Effector memory CD4-positive, alpha-beta T cell (primary cell): Measurements from ENCODE around the gene UNC93A.
"Not testable (repeated sequence)": the region's sequence is repeated elsewhere in the genome, so short reads cannot be mapped to it uniquely, and the experiment has no call there.

ENCODE experiments used
- DNase-seq, 3 donors: peaks; one replicate each; pipeline ENCODE4 v3.0.0-alpha.2; 2020
- H3K27ac ChIP-seq: 2 replicates; pipeline ENCODE4 v1.7.0; 2013; ENCODE audit warnings: mild to moderate bottlenecking, low read length, moderate library complexity; ENCODE audit not compliant: insufficient read depth, poor library complexity, severe bottlenecking
- H3K27me3 ChIP-seq: replicated peaks from 2 replicates; pipeline ENCODE4 v1.7.0; 2013; ENCODE audit warnings: mild to moderate bottlenecking, low read length; ENCODE audit not compliant: insufficient read depth, control insufficient read depth, poor library complexity, severe bottlenecking
- H3K36me3 ChIP-seq: 2 replicates; pipeline ENCODE4 v1.7.0; 2013; ENCODE audit warnings: mild to moderate bottlenecking, low read length, moderate library complexity; ENCODE audit not compliant: control insufficient read depth, insufficient read depth
- H3K4me1 ChIP-seq: 2 replicates; pipeline ENCODE4 v1.7.0; 2013; ENCODE audit warnings: low read length, mild to moderate bottlenecking; ENCODE audit not compliant: control insufficient read depth, insufficient read depth, poor library complexity, severe bottlenecking
- H3K4me3 ChIP-seq: 2 replicates; pipeline ENCODE4 v1.7.0; 2013; ENCODE audit warnings: low read length, low read depth, mild to moderate bottlenecking; ENCODE audit not compliant: insufficient read depth, poor library complexity, severe bottlenecking
- H3K9me3 ChIP-seq: 2 replicates; pipeline ENCODE4 v1.7.0; 2013; ENCODE audit warnings: mild to moderate bottlenecking, low read length, moderate library complexity; ENCODE audit not compliant: control insufficient read depth

The UNC93A gene

GRCh38 chr6:167252271-167252670 lies 38.8 kb upstream of the UNC93A start:
- no peaks in the 10 kb centered on the region for H3K9me3 ChIP-seq
- no peak overlapping the region for H3K4me3 ChIP-seq
- no peaks in the 10 kb centered on the region for H3K36me3 ChIP-seq
- no peak for DNase-seq
- no peaks in the 10 kb centered on the region for H3K4me1 ChIP-seq
- no peak overlapping the region for H3K27ac ChIP-seq
- peaks cover 5% of the 10 kb centered on the region for H3K27me3 ChIP-seq

DNA sequence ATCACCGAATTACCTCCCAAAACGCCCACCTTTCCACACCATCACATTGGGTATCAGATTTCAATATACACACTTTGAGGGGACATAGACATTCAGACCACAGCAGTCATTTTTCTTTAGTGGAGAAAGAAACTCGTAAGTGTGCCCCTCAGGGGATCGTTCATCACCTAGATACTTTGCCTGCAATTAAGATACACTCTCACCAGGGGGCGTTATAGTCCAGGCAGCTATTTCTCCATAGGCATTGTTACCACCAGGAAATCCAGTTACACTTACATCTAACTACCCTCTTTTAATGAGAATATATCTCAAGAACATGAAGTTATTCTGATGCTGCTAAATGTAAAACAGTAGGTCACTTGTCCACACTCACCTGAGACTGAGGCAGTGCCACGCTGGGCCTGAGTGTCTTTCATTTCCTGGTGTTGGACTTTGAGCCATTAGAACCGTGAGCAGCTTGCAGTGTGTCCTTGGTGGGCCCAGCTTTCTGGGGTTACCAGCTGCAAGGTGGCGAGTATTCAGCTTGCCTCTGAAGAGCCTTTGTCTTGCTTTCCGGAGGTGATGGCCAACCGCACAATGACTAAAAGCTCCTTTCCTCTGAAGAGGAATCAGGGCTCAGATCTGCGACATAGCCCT lies 35.1 kb upstream of the UNC93A start:
- H3K4me3 ChIP-seq, result no peak overlapping the region
- H3K27ac ChIP-seq, result no peak overlapping the region
- peaks cover 5% of the 10 kb centered on the region for H3K27me3 ChIP-seq
- H3K9me3 ChIP-seq, result no peaks in the 10 kb centered on the region
- H3K36me3 ChIP-seq, result no peaks in the 10 kb centered on the region
- DNase-seq, result no peak
- H3K4me1 ChIP-seq, result no peaks in the 10 kb centered on the region

DNA sequence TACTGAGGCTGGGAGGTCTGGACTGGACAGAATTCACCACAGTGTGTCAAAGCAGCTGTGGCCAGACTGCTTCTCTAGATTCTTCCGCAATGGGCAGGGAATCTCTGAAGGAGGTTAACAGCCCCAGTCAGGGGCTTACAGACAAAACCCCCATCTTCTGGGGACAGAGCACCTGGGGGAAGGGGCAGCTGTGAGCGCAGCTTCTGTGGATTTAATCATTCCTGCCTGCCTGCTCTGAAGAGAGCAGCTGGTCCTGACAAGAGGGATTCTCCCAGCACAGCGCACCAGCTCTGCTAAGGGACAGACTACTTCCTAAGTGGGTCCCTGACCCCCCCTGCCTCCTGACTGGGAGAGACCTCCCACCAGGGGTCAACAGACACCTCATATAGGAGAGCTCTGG lies 32.5 kb upstream of the UNC93A start:
- H3K9me3 ChIP-seq, result no peaks in the 10 kb centered on the region
- no peak overlapping the region for H3K4me3 ChIP-seq
- H3K36me3 ChIP-seq, result no peaks in the 10 kb centered on the region
- no peak overlapping the region for H3K27ac ChIP-seq
- no peaks in the 10 kb centered on the region for H3K4me1 ChIP-seq
- DNase-seq, result no peak
- peaks cover 5% of the 10 kb centered on the region for H3K27me3 ChIP-seq

DNA sequence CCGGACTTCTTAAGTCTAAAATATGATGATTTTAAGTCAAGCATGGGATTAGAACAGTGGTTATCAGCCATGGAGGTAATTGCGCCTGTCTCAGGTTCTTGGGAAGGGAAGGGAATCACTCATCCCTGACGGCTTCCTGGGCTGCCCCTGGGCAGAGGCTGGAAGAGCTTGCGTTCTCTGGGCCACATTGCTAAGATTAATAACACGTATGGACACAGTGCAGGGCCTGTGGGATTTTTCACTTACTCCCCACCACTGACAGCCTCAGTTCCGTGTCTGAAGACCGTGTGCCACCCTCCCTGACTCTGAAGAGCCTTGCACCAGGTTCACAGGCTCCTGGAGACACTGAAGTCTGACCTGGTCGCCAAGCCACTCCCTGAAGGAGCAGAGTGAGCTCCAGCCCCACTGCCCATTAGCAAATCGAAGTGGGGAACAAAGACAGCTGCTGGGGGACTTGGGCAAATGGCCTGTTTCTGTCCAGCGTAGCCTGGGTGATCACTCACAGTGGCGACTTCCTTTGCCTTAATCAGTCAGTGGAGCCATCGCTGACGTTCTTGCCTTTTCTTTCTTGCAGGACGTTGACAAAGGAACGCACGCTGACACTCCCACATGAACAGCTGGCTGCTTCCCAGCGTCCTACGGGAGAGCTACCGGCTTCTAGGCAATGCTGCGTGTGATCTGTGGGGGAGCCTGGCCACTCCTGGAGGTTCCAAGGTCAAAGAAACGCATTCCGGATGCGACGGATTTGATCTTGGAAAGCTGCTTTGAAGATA lies 24.9 kb upstream of the UNC93A start:
- DNase-seq, H3K36me3 ChIP-seq, H3K27ac ChIP-seq, H3K4me3 ChIP-seq, H3K9me3 ChIP-seq, H3K4me1 ChIP-seq, H3K27me3 ChIP-seq: not testable (repeated sequence)

DNA sequence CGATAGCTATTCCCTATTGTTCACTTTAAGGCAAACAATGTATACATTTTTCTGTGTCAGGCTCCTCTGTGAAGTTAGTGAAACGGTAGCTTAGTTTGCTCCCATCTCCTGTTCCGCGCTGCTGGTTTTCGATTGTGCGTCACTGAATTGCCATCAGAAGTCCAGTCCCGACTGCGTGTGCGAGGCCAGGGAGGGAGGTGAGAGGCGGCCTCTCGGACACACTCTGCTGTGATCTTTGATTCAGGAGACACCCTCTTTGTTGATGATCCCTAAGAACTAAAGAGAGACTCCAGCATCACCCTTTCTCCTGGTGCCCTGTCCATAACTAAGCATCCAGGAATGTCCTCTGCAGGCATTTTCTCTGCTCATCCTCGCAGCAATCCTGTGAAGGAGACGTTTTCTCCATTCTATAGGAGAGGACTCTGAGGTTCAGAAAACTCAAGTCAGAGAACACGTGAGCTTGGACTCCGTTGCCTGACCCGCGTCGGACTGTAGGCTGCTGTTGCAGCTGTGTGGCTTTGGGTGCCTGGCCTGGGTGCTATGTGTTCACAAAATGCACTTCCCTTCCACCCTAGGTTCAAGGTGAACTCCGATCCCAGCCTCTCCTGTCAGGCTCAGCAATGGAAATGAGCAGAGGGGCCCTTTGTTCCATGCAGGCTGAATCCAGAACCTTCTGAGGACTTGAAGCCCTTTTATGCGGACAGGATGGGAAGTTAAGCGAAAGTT lies 24.1 kb upstream of the UNC93A start:
- H3K36me3 ChIP-seq, result no peaks in the 10 kb centered on the region
- DNase-seq, result no peak
- no peaks in the 10 kb centered on the region for H3K27me3 ChIP-seq
- no peaks in the 10 kb centered on the region for H3K4me1 ChIP-seq
- no peak overlapping the region for H3K4me3 ChIP-seq
- H3K27ac ChIP-seq, result no peak overlapping the region
- no peaks in the 10 kb centered on the region for H3K9me3 ChIP-seq

- DNase-seq, H3K27me3 ChIP-seq, H3K4me1 ChIP-seq, H3K9me3 ChIP-seq, H3K4me3 ChIP-seq, H3K36me3 ChIP-seq, H3K27ac ChIP-seq: not testable (repeated sequence)
Observed at GRCh38 chr6:167267556-167267898, 23.6 kb upstream of the UNC93A start.

- no peak overlapping the region for H3K27ac ChIP-seq
- H3K36me3 ChIP-seq, result no peaks in the 10 kb centered on the region
- H3K4me1 ChIP-seq, result no peaks in the 10 kb centered on the region
- no peak for DNase-seq
- no peaks in the 10 kb centered on the region for H3K27me3 ChIP-seq
- H3K4me3 ChIP-seq, result no peak overlapping the region
- H3K9me3 ChIP-seq, result no peaks in the 10 kb centered on the region
Observed at GRCh38 chr6:167267921-167268401, 23.2 kb upstream of the UNC93A start.

GRCh38 chr6:167268683-167269280 lies 22.3 kb upstream of the UNC93A start:
- H3K4me3 ChIP-seq, result no peak overlapping the region
- no peaks in the 10 kb centered on the region for H3K27me3 ChIP-seq
- no peak for DNase-seq
- H3K4me1 ChIP-seq, result no peaks in the 10 kb centered on the region
- H3K27ac ChIP-seq, result no peak overlapping the region
- H3K36me3 ChIP-seq, result no peaks in the 10 kb centered on the region
- no peaks in the 10 kb centered on the region for H3K9me3 ChIP-seq

- H3K36me3 ChIP-seq, result no peaks in the 10 kb centered on the region
- no peak overlapping the region for H3K27ac ChIP-seq
- no peak overlapping the region for H3K4me3 ChIP-seq
- no peaks in the 10 kb centered on the region for H3K27me3 ChIP-seq
- H3K9me3 ChIP-seq, result no peaks in the 10 kb centered on the region
- no peak for DNase-seq
- no peaks in the 10 kb centered on the region for H3K4me1 ChIP-seq
Observed at GRCh38 chr6:167270499-167271311, 20.4 kb upstream of the UNC93A start.
